Activated CD8-positive, alpha-beta memory T cell treated with anti-CD3 and anti-CD28 coated beads for 48 hours (primary cell): ENCODE measurements around the gene JPH4.

Experiments
- DNase-seq, 3 experiments: peaks; one replicate each; pipeline ENCODE4 v3.0.0-alpha.2; 2020; ENCODE audit warnings: low read depth in 2 of 3, low spot score in 2 of 3

JPH4 gene

DNA sequence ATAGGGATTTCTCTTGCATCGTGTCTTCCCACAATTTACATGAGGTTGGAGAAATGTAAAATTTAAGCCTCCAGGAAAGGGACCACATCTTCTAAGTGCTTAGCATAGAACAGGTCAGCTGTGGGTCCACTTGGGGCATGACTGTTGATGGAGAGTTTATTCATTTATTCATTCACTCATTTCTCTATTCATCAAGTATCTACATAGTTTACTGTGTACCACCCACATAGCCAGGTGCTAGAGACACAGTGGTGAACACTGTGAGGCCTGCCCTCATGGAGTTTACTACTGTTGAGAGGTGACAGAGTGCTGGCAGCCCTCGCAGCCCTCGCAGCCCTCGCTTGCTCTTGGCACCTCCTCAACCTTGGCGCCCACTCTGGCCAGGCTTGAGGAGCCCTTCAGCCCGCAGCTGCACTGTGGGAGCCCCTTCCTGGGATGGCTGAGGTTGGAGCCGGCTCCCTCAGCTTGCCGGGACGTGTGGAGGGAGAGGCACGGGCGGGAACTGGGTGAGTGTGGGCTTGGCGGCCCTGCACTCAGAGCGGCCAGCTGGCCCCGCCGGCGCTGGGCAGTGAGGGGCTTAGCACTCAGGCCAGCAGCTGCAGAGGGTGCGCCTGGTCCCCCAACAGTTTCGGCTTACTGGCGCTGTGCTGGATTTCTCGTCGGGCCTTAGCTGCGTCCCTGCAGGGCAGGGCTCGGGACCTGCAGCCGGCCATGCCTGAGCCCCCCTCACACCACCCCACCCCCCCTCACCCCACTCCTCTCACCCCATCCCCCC is 1.7 kb upstream of the JPH4 start:
- no peak for DNase-seq

DNA sequence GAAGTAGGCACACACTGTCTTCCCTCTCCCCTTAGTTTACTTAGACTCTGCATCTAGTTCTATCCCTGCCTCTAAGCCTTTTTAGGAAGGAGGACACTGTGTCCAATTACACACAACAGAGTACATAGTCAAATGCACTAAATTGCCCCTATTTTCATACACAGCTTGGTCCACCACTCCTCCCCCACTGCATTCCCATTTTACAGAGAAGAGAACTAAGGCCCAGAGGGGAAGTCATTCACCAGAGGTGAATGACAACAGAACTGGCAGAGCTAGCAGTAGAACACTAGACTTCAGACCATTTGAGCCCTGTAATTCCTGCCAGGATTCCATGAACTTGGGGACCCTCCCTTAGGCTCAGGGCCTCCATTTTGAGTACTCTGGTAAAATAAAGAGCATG is 1.1 kb upstream of the JPH4 start:
- DNase-seq: no peak

DNA sequence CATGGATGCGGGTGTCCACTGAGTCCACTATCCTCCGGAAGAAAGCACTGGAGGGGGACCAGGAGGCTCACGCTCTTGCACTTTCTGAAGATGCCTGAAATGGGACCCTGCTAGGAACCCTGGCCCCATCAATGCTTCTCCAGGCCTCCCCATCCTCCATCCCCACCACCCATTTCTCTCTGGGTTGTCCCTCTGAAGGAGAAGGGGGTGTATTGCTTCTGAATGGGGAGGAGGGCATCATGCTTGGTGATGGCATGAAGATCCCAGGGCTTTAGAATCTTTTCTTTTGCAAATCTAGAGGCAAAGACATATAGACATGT is 681 bp upstream of the JPH4 start:
- no peak for DNase-seq

DNA sequence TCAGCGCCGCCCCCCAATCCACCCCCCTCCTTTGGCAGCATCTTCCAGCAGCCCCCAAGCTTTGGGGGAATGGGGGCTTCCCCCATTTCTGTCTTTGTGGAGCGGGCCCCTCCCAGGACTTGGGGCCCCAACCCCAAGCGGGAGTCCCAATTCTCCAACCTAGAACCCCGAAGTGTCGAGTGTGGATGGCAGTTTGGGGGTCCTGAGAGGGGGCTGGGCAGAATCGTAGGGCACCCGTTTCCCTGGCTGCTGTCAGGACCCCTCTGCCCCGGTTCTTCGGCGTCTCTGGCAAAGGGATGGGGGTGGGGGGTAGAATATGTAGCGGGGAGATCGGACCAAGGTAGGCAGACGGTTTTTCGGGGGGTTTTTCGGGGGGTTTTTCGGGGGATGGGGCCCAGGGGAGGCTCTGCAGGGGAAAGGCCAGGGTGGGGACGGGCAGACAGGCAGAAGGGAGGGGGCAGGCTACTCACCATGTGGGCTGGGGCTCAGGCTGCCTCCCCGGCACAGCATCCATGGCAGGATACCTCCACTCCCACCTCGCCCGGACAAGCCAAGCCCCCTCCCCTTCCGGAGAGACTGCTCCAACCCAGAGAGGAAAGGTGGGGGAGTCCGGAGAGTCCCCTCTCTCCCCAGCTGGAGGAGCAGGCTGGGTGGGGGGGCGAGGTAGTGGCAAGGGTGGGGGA is 739 bp downstream of the JPH4 start:
- DNase-seq: no peak

DNA sequence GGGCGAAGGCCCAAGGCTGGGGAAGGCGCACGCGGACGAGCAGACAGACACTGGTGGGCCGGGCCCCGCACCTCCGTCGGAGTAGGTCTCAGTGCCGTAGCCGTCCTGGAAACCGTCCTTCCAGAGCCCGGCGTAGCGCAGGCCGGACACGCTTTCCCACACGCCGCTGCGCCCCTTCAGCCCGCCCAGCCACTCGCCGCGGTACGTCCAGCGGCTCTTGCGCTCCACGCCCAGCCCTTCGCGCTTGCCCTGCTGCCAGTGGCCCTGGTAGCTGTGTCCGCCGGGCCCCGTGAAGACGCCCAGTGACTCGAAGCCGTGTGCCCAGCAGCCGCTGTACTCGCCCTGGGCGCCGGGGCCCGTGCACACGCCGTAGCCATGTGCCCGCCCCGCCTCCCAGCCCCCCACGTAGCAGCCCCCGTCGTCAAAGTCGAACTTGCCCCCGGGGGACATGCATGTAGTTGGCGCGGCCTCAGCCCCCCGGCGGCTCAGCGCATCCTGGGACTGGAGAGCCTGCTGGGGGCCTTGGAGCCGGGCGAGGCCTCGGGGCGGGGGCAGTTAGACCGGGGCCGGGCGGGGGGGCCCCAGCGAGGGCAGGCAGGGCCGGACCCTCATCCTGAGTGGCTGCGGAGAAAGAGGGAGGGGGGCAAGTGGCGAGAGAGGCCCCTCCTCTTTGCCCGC is 1.4 kb downstream of the JPH4 start:
- no peak for DNase-seq

DNA sequence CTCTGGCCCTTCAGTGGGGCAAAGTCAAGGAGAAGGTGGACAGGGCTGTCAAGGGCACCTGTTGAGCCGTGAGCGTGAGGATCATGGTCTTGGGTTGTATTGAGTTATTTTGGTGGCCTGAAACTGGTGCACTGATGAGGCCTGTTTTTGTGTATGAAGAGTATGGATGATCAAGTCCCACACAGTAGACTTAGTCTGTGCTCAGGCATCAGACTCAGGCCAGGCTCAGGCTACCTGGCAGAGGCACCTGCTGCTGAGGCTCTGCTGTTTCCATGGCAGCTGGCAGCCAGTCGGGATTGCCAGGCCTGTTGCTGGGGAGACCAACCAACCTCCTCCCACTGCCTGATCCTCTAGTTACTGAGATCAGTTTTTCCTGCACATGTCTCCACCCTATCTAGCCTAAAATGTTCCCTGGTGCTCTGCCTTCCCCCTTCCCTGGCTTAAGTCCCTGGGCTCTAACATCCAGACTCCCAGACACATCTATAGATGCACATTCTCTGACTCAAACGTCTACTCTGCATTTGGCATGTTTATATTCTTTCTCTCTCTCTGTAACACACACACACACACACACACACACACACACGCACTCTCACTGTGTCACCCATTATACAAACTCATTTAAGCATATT is 5.1 kb downstream of the JPH4 start:
- no peak for DNase-seq

DNA sequence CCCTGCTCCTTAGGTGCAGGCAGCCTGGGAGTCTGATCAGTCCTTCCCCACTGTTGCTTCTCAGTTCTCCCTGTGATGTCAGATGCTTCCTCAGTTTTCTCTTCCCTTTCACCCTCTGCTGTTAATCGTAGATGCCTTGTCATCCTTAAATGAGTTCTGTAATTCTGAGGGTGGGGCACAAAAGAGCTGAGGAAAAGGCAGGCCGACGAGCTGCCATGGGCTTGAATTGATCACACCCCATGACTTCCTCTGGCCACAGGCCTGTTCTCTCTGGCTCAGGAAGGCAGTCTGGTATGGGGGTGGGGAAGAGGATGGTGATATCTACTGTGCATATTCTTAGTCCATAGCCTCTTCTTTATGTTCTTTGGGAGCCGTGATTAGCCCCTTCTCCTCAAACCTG is 5.8 kb downstream of the JPH4 start:
- no peak for DNase-seq

DNA sequence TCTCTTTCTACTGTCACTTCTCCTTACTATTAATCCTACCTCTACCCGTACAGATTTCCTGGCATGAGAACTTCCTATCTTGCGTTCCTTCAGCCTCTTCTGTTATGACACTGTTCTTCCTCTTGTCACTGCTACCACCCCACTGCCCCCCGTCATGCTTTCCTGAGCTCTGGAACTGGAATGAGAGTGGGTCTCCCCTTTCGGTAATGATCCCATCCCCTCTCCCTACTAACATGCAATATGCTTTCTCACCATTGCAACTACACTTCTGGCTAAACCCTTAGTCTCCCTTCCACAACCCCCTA is 6.1 kb downstream of the JPH4 start:
- no peak for DNase-seq

DNA sequence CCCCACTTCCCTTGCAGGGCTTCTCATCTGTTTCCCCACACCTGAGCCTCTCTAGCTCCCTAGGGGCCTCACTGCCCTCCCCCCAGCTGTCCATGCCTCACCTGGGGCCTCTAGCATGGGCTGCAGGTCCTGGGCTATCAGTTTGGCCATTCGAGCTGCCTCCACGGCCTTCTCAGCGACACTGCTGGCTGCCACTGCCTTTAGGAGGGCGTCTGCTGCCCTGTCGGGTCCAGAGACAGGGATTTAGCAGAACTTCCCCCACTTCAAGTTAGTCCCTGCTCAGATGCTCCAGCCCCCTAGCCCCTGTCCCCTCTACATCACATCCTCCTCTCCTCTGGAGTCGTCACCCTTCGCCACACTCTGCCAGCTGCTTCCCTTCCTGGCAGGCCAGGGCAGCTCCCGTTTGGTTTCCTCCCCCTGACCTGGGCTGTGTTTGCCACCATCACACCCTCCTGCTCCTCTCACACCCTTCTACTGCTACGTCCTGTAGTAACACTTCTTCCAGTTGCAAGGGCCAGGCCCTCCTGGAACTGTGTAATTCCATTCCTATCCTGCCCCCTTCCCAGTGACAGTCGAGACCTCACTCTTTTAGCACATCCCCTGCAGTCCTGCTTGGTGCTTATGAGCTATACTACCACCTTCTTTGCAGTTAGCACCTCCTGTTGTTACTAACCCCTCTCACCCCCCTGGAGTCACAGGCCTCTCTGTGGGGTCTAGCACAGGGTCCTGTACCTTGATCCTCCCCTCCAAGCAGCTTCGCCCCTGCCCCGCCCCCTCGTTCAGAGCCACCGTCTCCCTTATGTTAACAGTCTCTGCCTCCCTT is 6.7 kb downstream of the JPH4 start:
- DNase-seq: no peak

DNA sequence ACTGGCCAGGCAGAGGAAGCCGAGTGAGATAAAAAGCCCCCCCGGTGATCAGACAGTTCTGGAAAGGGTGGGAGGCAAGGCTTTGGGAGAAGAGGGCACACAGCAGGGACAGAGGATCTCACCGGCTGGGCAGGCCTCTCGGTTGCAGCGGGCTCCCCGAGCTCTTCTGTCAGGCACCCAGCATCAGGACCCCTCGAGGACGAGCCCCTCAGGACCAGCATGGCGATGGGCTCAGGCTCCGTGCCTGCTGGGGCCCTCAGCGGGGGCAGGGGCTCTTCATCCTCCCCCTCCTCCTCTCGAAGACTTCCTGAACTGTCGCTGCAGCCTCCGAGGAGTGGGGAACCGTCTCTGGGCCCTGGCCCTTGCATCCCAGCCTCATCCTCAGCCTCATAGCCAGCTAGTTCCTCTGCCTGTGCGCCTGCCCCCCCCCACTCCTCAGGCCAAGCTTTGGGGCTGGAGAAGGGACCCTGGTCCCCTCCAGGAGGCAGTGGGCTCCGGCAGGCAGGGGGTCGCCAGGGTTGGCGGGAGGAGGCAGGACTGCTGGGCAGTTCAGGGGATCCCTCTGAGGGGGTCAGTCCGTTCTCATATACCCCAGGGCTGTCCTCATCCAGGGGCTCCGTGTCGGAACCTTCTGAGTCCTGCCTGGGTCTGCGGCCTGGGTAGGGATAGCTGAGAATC is 7.6 kb downstream of the JPH4 start:
- no peak for DNase-seq

DNA sequence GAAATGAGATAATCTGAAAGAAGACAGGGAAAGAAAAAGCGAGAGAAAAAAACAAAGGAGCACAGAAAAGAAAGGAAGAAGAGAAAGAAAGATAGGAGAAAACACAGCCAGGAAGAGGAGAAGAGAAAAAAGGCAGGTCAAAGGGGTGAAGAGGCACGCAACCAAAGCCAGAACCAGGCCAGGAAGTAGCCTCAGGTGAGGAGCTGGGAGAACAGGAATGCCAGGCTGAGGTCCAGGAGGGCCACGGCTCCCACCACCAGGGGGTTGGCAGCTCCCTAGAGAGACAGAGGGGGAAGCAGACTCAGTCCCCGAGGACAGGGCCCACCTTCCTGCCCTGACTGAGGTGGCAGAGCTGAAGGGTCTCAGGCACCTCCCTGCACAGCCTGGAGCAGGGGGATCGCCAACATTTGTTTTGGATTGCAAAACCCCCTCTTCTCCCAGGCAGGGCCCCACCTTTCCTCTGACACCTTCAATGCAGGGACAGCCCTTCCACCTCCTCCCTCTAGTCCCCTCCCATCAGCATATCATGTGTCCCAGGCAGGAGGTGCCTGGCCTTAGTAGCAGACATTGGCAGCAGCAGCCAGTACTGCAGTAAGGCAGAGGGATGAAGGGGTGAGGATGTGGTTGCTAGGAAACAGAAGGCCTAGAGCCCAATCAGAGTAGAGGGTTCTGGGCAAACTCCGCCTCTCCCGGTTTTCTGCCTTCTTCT is 9.0 kb downstream of the JPH4 start:
- no peak for DNase-seq

DNA sequence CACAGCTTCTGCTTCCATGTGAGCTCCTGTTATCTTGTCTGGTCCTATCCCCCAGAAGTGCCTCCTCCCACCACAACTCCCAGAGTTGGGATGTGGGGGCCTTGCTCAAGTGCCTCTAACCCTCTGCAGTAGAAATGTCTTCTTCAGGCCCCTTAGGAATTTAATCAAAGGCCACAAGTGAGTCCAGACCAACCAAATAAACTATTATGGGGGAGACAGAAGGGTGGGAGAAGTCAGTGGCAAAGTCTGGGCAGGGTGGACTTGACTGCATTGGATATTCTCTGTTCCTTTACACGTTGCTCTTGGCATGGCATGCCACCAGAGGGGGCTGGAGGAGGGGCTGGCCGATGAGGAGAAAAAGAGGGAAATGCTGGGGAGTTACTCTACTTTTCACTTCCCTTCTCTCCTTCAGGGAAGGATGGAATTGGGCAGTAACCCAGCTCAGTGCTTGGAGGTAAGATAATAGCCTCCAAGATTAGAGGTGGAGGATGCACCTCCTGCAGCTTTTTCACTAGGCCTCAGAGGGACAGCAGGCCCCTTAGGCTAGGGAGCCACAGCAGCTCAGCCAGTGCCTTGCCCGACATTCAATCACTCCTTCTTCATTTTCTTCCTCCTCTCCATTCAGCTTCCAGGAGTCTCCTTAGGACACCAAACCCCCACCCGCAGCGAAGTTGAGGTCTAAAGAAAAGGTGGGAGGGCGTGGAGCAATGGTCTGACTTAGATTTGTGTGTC is 9.8 kb downstream of the JPH4 start:
- no peak for DNase-seq

DNA sequence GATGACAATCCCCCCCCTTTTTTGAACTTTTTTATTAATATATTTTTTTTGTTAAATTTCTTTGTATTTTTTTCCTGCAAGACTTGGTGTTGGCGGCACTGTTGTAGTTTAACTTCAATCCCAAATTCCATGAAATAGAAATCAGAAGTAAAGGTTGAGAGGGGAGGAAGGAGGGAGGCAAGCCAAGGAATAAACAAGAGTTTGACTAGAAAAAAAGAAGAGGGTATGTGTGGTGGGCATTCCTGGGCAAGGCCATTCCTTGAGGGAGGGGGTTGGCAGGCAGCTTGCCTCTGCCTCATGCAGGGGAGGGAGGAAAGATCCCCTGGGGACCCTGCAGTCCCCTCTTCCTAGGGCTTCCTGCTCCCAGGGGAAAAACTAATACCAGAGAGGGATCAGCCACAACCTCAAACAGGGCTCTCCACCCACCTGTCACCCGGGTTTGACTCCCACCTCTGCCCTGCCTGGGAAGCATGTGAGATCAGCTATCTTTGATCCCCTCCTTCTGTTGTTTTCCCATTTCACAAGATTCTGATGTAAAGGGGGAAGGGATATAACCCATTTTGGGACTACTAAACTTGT is 10.5 kb downstream of the JPH4 start:
- no peak for DNase-seq

DNA sequence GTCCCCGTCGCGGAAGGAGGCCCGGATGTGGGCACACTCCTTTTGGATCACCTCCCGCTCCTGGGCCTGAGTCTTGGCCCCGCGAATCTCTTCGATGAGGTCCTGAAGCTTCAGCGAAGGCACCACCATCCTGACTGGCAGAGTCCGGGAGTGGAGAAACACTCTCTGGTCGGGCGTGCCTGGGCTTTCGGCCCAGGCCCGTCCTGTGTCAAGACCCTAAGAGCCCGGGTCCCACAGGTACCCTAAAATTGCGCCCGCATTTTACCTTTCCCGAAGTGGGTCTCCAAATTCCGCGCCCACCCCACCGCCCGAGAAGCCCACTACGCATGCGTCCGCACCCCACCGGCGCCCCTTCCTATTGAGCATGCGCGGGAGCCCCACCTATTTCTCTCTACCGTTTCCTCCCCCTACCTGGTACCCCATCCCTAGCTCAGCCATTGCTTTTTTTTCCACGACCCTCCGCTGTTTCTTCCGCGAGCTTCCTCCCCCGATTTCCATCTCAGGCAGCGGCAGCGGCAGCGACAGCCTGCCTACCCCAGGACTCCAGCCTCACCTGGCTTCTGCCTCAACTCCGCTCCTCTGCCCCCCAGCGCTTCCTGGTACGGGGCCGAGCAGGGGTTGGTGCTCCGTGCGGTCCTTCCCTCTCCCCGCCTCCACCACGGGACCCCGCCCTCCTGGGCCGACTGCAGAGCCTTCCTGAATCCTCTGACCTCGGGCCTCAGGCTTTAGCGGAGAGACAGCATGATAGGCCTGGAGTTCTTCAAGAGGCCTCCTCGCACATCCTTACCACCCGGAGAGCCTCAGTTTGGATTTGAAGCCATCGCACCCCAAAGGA is 11.2 kb downstream of the JPH4 start, which contains the start of gene AP1G2:
Gene AP1G2, minus strand, starts transcription at position 606 of the 835 bp plus-strand sequence. Its CDS starts 477 bp downstream, at position 129.
- peak; percentile 69 to 78 (median 74) for DNase-seq

DNA sequence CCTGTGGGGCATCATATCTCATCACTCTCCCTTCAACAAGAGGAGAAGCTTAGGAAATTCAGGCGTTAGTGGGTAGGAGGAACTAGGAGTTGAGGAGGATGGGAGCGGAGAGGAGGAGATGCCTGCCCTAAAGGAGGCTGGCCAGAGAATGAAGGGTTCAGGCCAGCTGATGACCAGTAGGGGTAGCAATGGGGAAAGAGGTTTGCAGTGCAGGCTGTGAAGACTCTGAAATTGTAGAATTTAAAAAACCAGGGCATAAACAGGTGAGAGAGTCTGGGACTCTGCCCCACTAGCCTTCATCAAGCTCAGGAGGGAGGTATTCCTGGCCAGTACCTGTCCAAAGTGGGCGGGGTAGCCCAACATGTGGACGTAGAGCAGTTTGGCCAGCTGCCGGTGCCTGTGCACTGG is 11.8 kb downstream of the JPH4 start:
- no peak for DNase-seq

DNA sequence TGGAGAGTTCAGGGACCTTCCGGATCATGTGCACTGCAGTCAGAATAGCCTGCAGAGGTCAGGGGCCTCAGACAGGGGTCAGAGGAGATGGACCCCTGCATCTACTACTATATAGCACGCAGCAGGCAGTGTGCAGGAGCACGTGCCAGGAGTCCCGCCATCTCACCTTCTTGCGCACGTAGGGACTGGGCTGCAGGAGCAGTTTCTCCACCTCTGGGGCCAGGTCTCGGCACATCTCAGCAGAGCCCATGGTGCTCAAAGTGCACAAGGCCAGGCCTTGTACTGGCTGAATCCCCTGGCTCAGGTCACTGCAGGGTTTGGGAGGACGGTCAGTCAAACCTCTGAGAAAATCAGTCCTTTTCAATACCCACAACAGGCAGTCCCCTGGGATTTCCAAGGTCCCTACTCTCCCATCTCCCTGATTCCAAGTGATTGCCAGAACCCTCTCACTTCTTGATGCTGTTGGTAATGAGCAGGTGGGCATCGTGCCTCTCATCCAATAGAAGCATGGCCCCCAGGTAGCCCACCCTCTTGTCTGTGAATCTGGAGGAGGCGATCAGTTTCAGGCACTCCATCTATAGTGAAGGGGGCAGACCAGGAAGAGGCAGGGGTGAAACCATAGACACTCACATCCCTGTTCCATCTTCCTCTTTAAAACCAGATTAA is 12.3 kb downstream of the JPH4 start:
- DNase-seq: no peak

DNA sequence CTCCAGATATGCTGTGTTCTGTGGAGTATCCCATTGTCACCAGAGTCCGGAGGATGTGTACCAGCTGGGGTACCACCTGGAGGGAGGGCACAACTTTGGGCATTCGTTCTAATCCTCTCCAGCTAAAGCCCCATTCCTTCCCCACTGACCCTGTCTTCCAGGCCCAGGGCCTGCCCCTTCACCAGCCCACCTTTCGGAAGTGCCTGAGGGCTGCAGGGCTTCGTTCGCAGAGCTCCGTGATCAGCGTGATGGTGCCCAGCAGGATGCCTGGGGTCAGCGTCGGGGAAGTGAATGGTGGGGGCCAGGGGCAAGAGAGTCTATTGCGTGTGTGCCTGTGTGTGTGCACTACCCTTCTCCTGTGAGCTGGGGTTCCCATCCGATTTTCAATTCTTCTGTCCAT is 13.0 kb downstream of the JPH4 start:
- DNase-seq: no peak

DNA sequence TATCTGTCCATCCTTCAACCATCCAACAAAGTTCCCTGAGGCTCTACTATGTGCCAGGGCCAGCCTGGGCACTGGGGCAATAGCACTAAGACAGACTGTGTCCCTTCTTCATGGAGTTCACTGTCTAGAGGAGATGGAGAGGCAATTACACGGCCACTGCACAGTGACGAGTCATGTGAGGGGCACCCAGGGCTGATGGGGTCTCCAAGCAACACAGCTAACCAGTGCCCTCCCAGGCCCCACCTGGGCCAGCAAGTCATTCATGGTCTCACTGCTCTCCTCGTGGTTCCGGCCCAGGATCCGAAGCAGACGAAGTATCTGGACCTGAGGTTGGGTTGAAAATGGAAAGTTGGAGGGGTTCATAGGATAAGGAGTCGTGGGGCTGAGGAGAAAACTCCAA is 13.7 kb downstream of the JPH4 start:
- DNase-seq: no peak
